ENCODE measurements around the gene VKORC1. TPM values are rescaled to one million over a fixed set of nuclear protein-coding genes. Genes with fewer than 3 reads are reported as not detected.
"Not testable (repeated sequence)": the region's sequence is repeated elsewhere in the genome, so short reads cannot be mapped to it uniquely, and the experiment has no call there.

Gene VKORC1
- total RNA-seq, 4 donors from 2014 or later = 43.7 to 95.5 (median 73.6) TPM

DNA sequence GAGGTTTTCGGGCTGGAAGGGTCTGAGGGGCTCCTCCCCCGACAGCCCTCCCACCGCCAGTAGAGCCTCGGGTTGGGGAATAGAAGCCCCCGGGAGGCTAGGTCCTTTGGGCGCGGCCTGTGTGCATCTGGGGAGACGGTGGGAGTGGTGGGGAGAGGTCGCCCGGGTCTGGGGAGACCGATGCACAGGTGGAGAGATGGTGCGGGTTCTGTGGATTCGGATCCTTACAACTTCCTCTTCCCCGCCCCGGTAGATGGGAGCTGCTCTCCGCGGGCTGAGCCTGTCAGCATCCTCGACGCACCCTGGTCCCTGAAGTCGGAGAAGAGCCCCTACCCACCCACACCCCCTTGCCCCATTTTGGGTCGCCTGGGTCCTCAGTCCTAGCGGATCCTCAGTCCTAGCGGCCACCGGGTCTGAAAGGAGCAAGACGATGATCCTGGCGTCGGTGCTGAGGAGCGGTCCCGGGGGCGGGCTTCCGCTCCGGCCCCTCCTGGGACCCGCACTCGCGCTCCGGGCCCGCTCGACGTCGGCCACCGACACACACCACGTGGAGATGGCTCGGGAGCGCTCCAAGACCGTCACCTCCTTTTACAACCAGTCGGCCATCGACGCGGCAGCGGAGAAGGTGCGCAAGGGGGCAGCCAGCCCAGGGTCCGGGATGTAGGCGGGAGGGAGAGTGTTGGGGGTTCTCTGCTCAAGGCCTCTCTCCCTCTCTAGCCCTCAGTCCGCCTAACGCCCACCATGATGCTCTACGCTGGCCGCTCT is 14.4 kb upstream of the VKORC1 start:
- intact Hi-C loops (cut with DNase I; ENCODE audit: low total_unique reads) = no loop called here
- no peak for DNase-seq (ENCODE audit: low spot score in 2 of 2)
- 45 to 51% methylated on average over 34 to 45 of the region's 57 CpGs for WGBS, 2 donors
- TF ChIP-seq POLR2A (IDR thresholded peaks at IDR 0.05) = no peak
- TF ChIP-seq, protein P1, sequence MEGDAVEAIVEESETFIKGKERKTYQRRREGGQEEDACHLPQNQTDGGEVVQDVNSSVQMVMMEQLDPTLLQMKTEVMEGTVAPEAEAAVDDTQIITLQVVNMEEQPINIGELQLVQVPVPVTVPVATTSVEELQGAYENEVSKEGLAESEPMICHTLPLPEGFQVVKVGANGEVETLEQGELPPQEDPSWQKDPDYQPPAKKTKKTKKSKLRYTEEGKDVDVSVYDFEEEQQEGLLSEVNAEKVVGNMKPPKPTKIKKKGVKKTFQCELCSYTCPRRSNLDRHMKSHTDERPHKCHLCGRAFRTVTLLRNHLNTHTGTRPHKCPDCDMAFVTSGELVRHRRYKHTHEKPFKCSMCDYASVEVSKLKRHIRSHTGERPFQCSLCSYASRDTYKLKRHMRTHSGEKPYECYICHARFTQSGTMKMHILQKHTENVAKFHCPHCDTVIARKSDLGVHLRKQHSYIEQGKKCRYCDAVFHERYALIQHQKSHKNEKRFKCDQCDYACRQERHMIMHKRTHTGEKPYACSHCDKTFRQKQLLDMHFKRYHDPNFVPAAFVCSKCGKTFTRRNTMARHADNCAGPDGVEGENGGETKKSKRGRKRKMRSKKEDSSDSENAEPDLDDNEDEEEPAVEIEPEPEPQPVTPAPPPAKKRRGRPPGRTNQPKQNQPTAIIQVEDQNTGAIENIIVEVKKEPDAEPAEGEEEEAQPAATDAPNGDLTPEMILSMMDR (IDR thresholded peaks at IDR 0.05) = no peak
- peak overlapping the region; percentile 91 for H3K4me3 ChIP-seq (ENCODE audit: low read depth, poor library complexity, severe bottlenecking)

GRCh38 chr16:31108035-31108793 is 13.6 kb upstream of the VKORC1 start, which contains the start of gene BCKDK:
BCKDK (plus strand) TSS chr16:31108386; CDS start chr16:31109224, 838 bp downstream.
- peak in 1 of 2 donors; percentile 94 for DNase-seq (ENCODE audit: low spot score in 2 of 2)

GRCh38 chr16:31107465-31107867 is 12.9 kb upstream of the VKORC1 start:
- no peak for DNase-seq (ENCODE audit: low spot score in 2 of 2)
- 92 to 93% methylated on average over 6 of the region's 6 CpGs for whole genome bisulfite sequencing, 2 donors
- H3K4me3 ChIP-seq (ENCODE audit: low read depth, poor library complexity, severe bottlenecking) = no peak overlapping the region
- intact Hi-C loops (cut with DNase I; ENCODE audit: low total_unique reads) = no loop called here
- no peak for TF ChIP-seq POLR2A (IDR thresholded peaks at IDR 0.05)

More at GRCh38 chr16:31108035-31108793, 13.6 kb upstream of the VKORC1 start, which contains the start of gene BCKDK:
- 6 to 20% methylated on average over 12 to 34 of the region's 68 CpGs for WGBS, 2 donors
- intact Hi-C loops (cut with DNase I; ENCODE audit: low total_unique reads) = no loop called here
- H3K4me3 ChIP-seq (ENCODE audit: low read depth, poor library complexity, severe bottlenecking) = peak within 1 kb of the TSS; percentile 91
- no peak for TF ChIP-seq POLR2A (IDR thresholded peaks at IDR 0.05)
- TF ChIP-seq, protein P1 (IDR thresholded peaks at IDR 0.05) = no peak

DNA sequence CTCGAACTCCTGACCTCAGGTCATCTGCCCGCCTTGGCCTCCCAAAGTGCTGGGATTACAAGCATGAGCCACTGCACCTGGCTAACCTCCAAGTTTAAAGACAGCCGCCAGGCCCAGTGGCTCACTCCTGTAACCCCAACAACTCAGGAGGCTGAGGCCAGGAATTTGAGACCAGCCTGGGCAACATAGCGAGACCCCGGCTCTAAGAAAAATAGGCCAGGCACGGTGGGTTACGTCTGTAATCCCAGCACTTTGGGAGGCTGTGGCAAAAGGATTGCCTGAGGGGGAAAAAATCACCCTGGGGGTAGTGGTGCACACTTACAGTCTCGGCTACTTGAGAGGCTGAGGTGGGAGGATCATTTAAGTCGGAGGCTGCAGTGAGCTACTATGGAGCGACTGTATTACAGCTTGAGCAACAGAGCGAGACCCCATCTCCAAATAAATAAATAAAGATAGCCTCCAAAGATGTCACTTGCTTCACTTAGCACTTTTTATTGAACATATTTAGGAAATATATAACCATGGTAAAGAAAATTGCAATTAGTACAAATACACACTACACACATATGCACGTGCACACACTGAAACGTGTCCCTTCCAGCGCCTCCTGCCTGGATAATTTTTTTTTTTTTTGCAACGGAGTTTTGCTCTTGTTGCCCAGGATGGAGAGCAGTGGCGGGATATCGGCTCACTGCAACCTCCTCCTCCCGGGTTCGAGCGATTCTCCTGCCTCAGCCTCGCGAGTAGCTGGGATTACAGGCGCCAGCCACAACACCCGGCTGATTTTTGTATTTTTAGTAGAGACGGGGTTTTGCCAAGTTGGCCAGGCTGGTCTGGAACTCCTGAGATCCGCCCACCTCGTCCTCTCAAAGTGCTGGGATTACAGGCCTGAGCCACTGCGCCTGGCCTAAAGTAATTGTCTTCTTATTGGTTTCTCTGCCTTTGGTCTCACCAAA is 12.2 kb upstream of the VKORC1 start:
- intact Hi-C loops (cut with DNase I; ENCODE audit: low total_unique reads) = no loop called here
- DNase-seq (ENCODE audit: low spot score in 2 of 2) = no peak
- no peak overlapping the region for H3K4me3 ChIP-seq (ENCODE audit: low read depth, poor library complexity, severe bottlenecking)
- no peak for TF ChIP-seq POLR2A (IDR thresholded peaks at IDR 0.05)
- TF ChIP-seq, protein P1 (IDR thresholded peaks at IDR 0.05) = no peak
- 89 to 92% methylated on average over 28 of the region's 28 CpGs for WGBS, 2 donors

GRCh38 chr16:31105677-31106213 is 11.1 kb upstream of the VKORC1 start:
- TF ChIP-seq POLR2A (IDR thresholded peaks at IDR 0.05) = no peak
- TF ChIP-seq, protein P1 (IDR thresholded peaks at IDR 0.05) = peak in 1 of 3 donors; percentile 95
- DNase-seq (ENCODE audit: low spot score in 2 of 2) = peak; percentile 83 to 98

GRCh38 chr16:31100876-31101641 is 6.5 kb upstream of the VKORC1 start:
- WGBS, 2 donors = 87 to 89% methylated on average over 13 of the region's 13 CpGs
- DNase-seq (ENCODE audit: low spot score in 2 of 2); H3K4me3 ChIP-seq (ENCODE audit: low read depth, poor library complexity, severe bottlenecking); intact Hi-C loops (cut with DNase I; ENCODE audit: low total_unique reads): not testable (repeated sequence)

More at GRCh38 chr16:31105677-31106213, 11.1 kb upstream of the VKORC1 start:
- WGBS, 2 donors = 10% methylated on average over 33 of the region's 33 CpGs
- no peak overlapping the region for H3K4me3 ChIP-seq (ENCODE audit: low read depth, poor library complexity, severe bottlenecking)
- intact Hi-C loops (cut with DNase I; ENCODE audit: low total_unique reads) = no loop called here

Data from lower leg skin (tissue), 4 donors.